SIG-M5 treated with dmso at 0.1 percent for 504 hours (cell line): ENCODE measurements around the gene GPRC5C.
A peak's percentile ranks its signal among the peaks of the same experiment; 100 is the strongest.

ENCODE experiments used
- DNase-seq: peaks from one replicate; lab custom pipeline; 2025; ENCODE audit not compliant: unreplicated experiment; lab: John Stamatoyannopoulos, UW

The GPRC5C gene

GRCh38 chr17:74451557-74451956 is 19.7 kb downstream of the GPRC5C start:
- DNase-seq, result no peak

- DNase-seq, result no peak
Measured at GRCh38 chr17:74452033-74452840, 20.3 kb downstream of the GPRC5C start.

GRCh38 chr17:74452841-74453661 is 21.2 kb downstream of the GPRC5C start:
- no peak for DNase-seq

- DNase-seq, result peak; percentile 90
Measured at GRCh38 chr17:74453665-74454196, 21.8 kb downstream of the GPRC5C start.

- DNase-seq, result no peak
Measured at GRCh38 chr17:74454197-74455024, 22.5 kb downstream of the GPRC5C start.

GRCh38 chr17:74455025-74455545 is 23.2 kb downstream of the GPRC5C start:
- no peak for DNase-seq

GRCh38 chr17:74455821-74456220 is 23.9 kb downstream of the GPRC5C start:
- DNase-seq, result no peak

GRCh38 chr17:74457146-74457819 is 25.4 kb downstream of the GPRC5C start:
- DNase-seq, result peak; percentile 20

GRCh38 chr17:74457820-74458166 is 25.9 kb downstream of the GPRC5C start:
- DNase-seq, result no peak

GRCh38 chr17:74458835-74459234 is 26.9 kb downstream of the GPRC5C start:
- no peak for DNase-seq

GRCh38 chr17:74459622-74460021 is 27.7 kb downstream of the GPRC5C start:
- no peak for DNase-seq

GRCh38 chr17:74460241-74460640 is 28.4 kb downstream of the GPRC5C start:
- DNase-seq, result no peak

- DNase-seq, result no peak
Measured at GRCh38 chr17:74460996-74461395, 29.1 kb downstream of the GPRC5C start.

GRCh38 chr17:74461611-74462010 is 29.7 kb downstream of the GPRC5C start:
- DNase-seq, result no peak

GRCh38 chr17:74464730-74465377 is 33.0 kb downstream of the GPRC5C start:
- DNase-seq, result no peak

GRCh38 chr17:74465378-74466110 is 33.7 kb downstream of the GPRC5C start:
- DNase-seq, result peak; percentile 5

- DNase-seq, result peak; percentile 92
Measured at GRCh38 chr17:74466111-74466827, 34.4 kb downstream of the GPRC5C start, which contains the start of gene CD300A. TSS of gene CD300A (plus strand) at chr17:74466634. CDS start at chr17:74466704, 70 bp downstream.

GRCh38 chr17:74466828-74467184 is 34.9 kb downstream of the GPRC5C start:
- DNase-seq, result no peak
